ENCODE results near the gene RBM18.

The RBM18 gene

GRCh38 chr9:122206118-122207046, 58.3 kb downstream of the RBM18 start:
- no peak for DNase-seq (ENCODE audit: low read depth in 2 of 3, low spot score in 2 of 3)

GRCh38 chr9:122205176-122205575, 59.5 kb downstream of the RBM18 start:
- no peak for DNase-seq (ENCODE audit: low read depth in 2 of 3, low spot score in 2 of 3)

- DNase-seq (ENCODE audit: low read depth in 2 of 3, low spot score in 2 of 3) = no peak
Observed at GRCh38 chr9:122204491-122204890, 60.1 kb downstream of the RBM18 start.

GRCh38 chr9:122204055-122204454, 60.6 kb downstream of the RBM18 start:
- DNase-seq (ENCODE audit: low read depth in 2 of 3, low spot score in 2 of 3) = no peak

GRCh38 chr9:122202111-122202510, 62.5 kb downstream of the RBM18 start:
- no peak for DNase-seq (ENCODE audit: low read depth in 2 of 3, low spot score in 2 of 3)

- DNase-seq (ENCODE audit: low read depth in 2 of 3, low spot score in 2 of 3) = no peak
Observed at GRCh38 chr9:122201641-122202040, 63.0 kb downstream of the RBM18 start.

GRCh38 chr9:122200960-122201595, 63.6 kb downstream of the RBM18 start:
- DNase-seq (ENCODE audit: low read depth in 2 of 3, low spot score in 2 of 3) = no peak

GRCh38 chr9:122197882-122198281, 66.8 kb downstream of the RBM18 start:
- no peak for DNase-seq (ENCODE audit: low read depth in 2 of 3, low spot score in 2 of 3)

GRCh38 chr9:122197426-122197825, 67.2 kb downstream of the RBM18 start:
- no peak for DNase-seq (ENCODE audit: low read depth in 2 of 3, low spot score in 2 of 3)

- DNase-seq (ENCODE audit: low read depth in 2 of 3, low spot score in 2 of 3) = no peak
Observed at GRCh38 chr9:122195875-122196274, 68.8 kb downstream of the RBM18 start.

- no peak for DNase-seq (ENCODE audit: low read depth in 2 of 3, low spot score in 2 of 3)
Observed at GRCh38 chr9:122193651-122194050, 71.0 kb downstream of the RBM18 start.

GRCh38 chr9:122192914-122193525, 71.6 kb downstream of the RBM18 start:
- no peak for DNase-seq (ENCODE audit: low read depth in 2 of 3, low spot score in 2 of 3)

- DNase-seq (ENCODE audit: low read depth in 2 of 3, low spot score in 2 of 3) = no peak
Observed at GRCh38 chr9:122192261-122192875, 72.3 kb downstream of the RBM18 start.

GRCh38 chr9:122191584-122191983, 73.1 kb downstream of the RBM18 start:
- DNase-seq (ENCODE audit: low read depth in 2 of 3, low spot score in 2 of 3) = no peak

GRCh38 chr9:122190597-122191381, 73.9 kb downstream of the RBM18 start:
- no peak for DNase-seq (ENCODE audit: low read depth in 2 of 3, low spot score in 2 of 3)

- no peak for DNase-seq (ENCODE audit: low read depth in 2 of 3, low spot score in 2 of 3)
Observed at GRCh38 chr9:122188369-122188768, 76.3 kb downstream of the RBM18 start.

Measured in activated CD8-positive, alpha-beta memory T cell treated with anti-CD3 and anti-CD28 coated beads for 48 hours (primary cell).